HEK293 (cell line): Measurements from ENCODE around the gene LCN10.
A peak's percentile ranks its signal among the peaks of the same experiment; 100 is the strongest.

ENCODE experiments used
- CTCF ChIA-PET: fragments of 350-600 bp; formaldehyde crosslinking; extraction: SDS; loops from one replicate; lab custom pipeline; 2021; ENCODE audit warnings: antibody characterized with exemption; lab: Yijun Ruan, JAX
- POLR2A ChIA-PET: fragments of 300-600 bp; formaldehyde crosslinking; extraction: SDS; loops from one replicate; lab custom pipeline; 2020; ENCODE audit warnings: antibody characterized with exemption, inconsistent platforms; lab: Yijun Ruan, JAX
- H3K27ac ChIP-seq: fragments of 200-500 bp; sonication (Bioruptor generic); 2 replicates; pipeline ENCODE4 v1.5.1; 2014; ENCODE audit warnings: low read depth, low read length, control low read depth, inconsistent platforms; ENCODE audit errors: extremely low read depth
- H3K36me3 ChIP-seq, 2 experiments: fragments of 200-500 bp in 1 of 2; sonication (Bioruptor generic) in 1 of 2; 1 replicate in 1 of 2; 2 replicates in 1 of 2; pipeline ENCODE4 v1.5.1; 2014 to 2017; ENCODE audit warnings: inconsistent platforms in 2 of 2, low read length in 2 of 2; ENCODE audit not compliant: control insufficient read depth in 2 of 2, insufficient read depth in 1 of 2
- H3K4me1 ChIP-seq: fragments of 200-500 bp; sonication (Bioruptor generic); 2 replicates; pipeline ENCODE4 v1.5.1; 2014; ENCODE audit warnings: mild to moderate bottlenecking, low read length, inconsistent platforms; ENCODE audit not compliant: control insufficient read depth, insufficient read depth
- H3K4me3 ChIP-seq: 2 replicates; pipeline ENCODE4 v1.5.1; 2011; ENCODE audit warnings: low read depth, mild to moderate bottlenecking, control low read depth, low read length, moderate library complexity
- H3K9me3 ChIP-seq: fragments of 200-500 bp; sonication (Bioruptor generic); 2 replicates; pipeline ENCODE4 v1.5.1; 2014; ENCODE audit warnings: low read depth, low read length, inconsistent platforms; ENCODE audit not compliant: control insufficient read depth, insufficient read depth
- CTCF ChIP-seq: fragments of 450-650 bp; formaldehyde crosslinking; IDR thresholded peaks from 2 replicates; pipeline ENCODE4 v1.5.1; 2016; ENCODE audit warnings: missing biosample characterization, missing genetic modification characterization
- GLIS2 ChIP-seq: fragments of 450-650 bp; formaldehyde crosslinking; IDR thresholded peaks from 2 replicates; pipeline ENCODE4 v1.5.1; 2016; ENCODE audit warnings: missing biosample characterization, missing genetic modification characterization
- KLF1 ChIP-seq: fragments of 450-650 bp; formaldehyde crosslinking; IDR thresholded peaks from 2 replicates; pipeline ENCODE4 v1.5.1; 2016; ENCODE audit warnings: missing biosample characterization, missing genetic modification characterization
- KLF17 ChIP-seq: fragments of 450-650 bp; formaldehyde crosslinking; IDR thresholded peaks from 2 replicates; pipeline ENCODE4 v1.5.1; 2016; ENCODE audit warnings: missing biosample characterization, missing genetic modification characterization
- KLF7 ChIP-seq: fragments of 450-650 bp; formaldehyde crosslinking; IDR thresholded peaks from 2 replicates; pipeline ENCODE4 v1.5.1; 2016; ENCODE audit warnings: missing biosample characterization, missing genetic modification characterization, borderline replicate concordance
- PRDM10 ChIP-seq: fragments of 450-650 bp; formaldehyde crosslinking; IDR thresholded peaks from 2 replicates; pipeline ENCODE4 v1.5.1; 2016; ENCODE audit warnings: missing biosample characterization, missing genetic modification characterization
- ZBTB10 ChIP-seq: fragments of 450-650 bp; formaldehyde crosslinking; IDR thresholded peaks from 2 replicates; pipeline ENCODE4 v1.5.1; 2016; ENCODE audit warnings: missing biosample characterization, missing genetic modification characterization
- ZBTB26 ChIP-seq: fragments of 450-650 bp; formaldehyde crosslinking; optimal IDR thresholded peaks from 2 replicates; pipeline ENCODE3; 2016; ENCODE audit warnings: missing biosample characterization, mild to moderate bottlenecking, missing genetic modification characterization
- ZNF112 ChIP-seq: fragments of 450-650 bp; formaldehyde crosslinking; IDR thresholded peaks from 2 replicates; pipeline ENCODE4 v1.5.0; 2017; ENCODE audit warnings: missing biosample characterization, missing genetic modification characterization
- ZNF184 ChIP-seq: fragments of 450-650 bp; IDR thresholded peaks from 2 replicates; pipeline ENCODE4 v1.5.1; 2018; ENCODE audit warnings: missing biosample characterization, mild to moderate bottlenecking, missing genetic modification characterization
- ZNF214 ChIP-seq: fragments of 450-650 bp; formaldehyde crosslinking; IDR thresholded peaks from 2 replicates; pipeline ENCODE4 v1.5.1; 2017; ENCODE audit warnings: missing biosample characterization, mild to moderate bottlenecking, missing genetic modification characterization, borderline replicate concordance
- ZNF23 ChIP-seq: fragments of 450-650 bp; formaldehyde crosslinking; IDR thresholded peaks from 2 replicates; pipeline ENCODE4 v1.5.1; 2016; ENCODE audit warnings: missing biosample characterization, missing genetic modification characterization, borderline replicate concordance
- ZNF335 ChIP-seq: fragments of 450-650 bp; formaldehyde crosslinking; conservative IDR thresholded peaks from 2 replicates; pipeline ENCODE4 v1.5.1; 2016; ENCODE audit warnings: missing biosample characterization, missing genetic modification characterization
- ZNF37A ChIP-seq: fragments of 450-650 bp; IDR thresholded peaks from 2 replicates; pipeline ENCODE4 v1.5.1; 2018; ENCODE audit warnings: missing biosample characterization, missing genetic modification characterization
- ZNF398 ChIP-seq: fragments of 450-650 bp; formaldehyde crosslinking; IDR thresholded peaks from 2 replicates; pipeline ENCODE4 v1.5.1; 2017; ENCODE audit warnings: missing biosample characterization, missing genetic modification characterization
- ZNF416 ChIP-seq: fragments of 450-650 bp; formaldehyde crosslinking; IDR thresholded peaks from 2 replicates; pipeline ENCODE4 v1.5.1; 2016; ENCODE audit warnings: missing biosample characterization, missing genetic modification characterization
- ZNF510 ChIP-seq: fragments of 450-650 bp; formaldehyde crosslinking; IDR thresholded peaks from 2 replicates; pipeline ENCODE4 v1.5.1; 2018; ENCODE audit warnings: mild to moderate bottlenecking, missing genetic modification characterization, missing biosample characterization; ENCODE audit not compliant: insufficient replicate concordance
- ZNF530 ChIP-seq: fragments of 450-650 bp; formaldehyde crosslinking; IDR thresholded peaks from 2 replicates; pipeline ENCODE4 v1.5.1; 2016; ENCODE audit warnings: low read depth, missing biosample characterization, missing genetic modification characterization
- ZNF585B ChIP-seq: fragments of 450-650 bp; formaldehyde crosslinking; IDR thresholded peaks from 2 replicates; pipeline ENCODE4 v1.5.1; 2016; ENCODE audit warnings: missing biosample characterization, missing genetic modification characterization
- ZNF623 ChIP-seq: fragments of 450-650 bp; formaldehyde crosslinking; IDR thresholded peaks from 2 replicates; pipeline ENCODE4 v1.5.1; 2016; ENCODE audit warnings: missing biosample characterization, missing genetic modification characterization
- ZNF654 ChIP-seq: fragments of 450-650 bp; formaldehyde crosslinking; IDR thresholded peaks from 2 replicates; pipeline ENCODE4 v1.5.1; 2016; ENCODE audit warnings: low read depth, missing biosample characterization, missing genetic modification characterization
- ZSCAN16 ChIP-seq: fragments of 450-650 bp; formaldehyde crosslinking; IDR thresholded peaks from 2 replicates; pipeline ENCODE4 v1.5.1; 2016; ENCODE audit warnings: missing biosample characterization, missing genetic modification characterization

LCN10 gene

GRCh38 chr9:136694163-136694871 is 48.4 kb downstream of the LCN10 start (continued):
- TF ChIP-seq GLIS2 (peak; percentile 25; the same call in 1 of the 2 replicates), KLF1 (tag by site-specific recombination) (peak; percentile 99), ZBTB10 (0 out of 2 replicates have a peak, but pooled peaks have one; percentile 15), ZNF623 (no peak), KLF7 (0 out of 2 replicates have a peak, but pooled peaks have one; percentile 24), ZNF23 (tag by site-specific recombination) (no peak), ZBTB26 (tag by site-specific recombination) (peak; percentile 6), PRDM10 (tag by site-specific recombination) (peak; percentile 45), ZNF654 (peak; percentile 61), ZSCAN16 (tag by site-specific recombination) (no peak), ZNF398 (no peak), CTCF (peak; percentile 69)
- TF ChIP-seq, all 188 proteins: peak for 17

GRCh38 chr9:136693490-136694162 is 49.1 kb downstream of the LCN10 start:
- no peaks in the 10 kb centered on the region for H3K4me1 ChIP-seq
- H3K27ac ChIP-seq: no peak overlapping the region; the same call in 1 of the 2 replicates
- no peak for TF ChIP-seq ZNF585B
- TF ChIP-seq ZNF416 (tag by site-specific recombination): no peak
- TF ChIP-seq ZNF335: peak; percentile 90
- no peak for TF ChIP-seq ZNF214 (tag by site-specific recombination)
- TF ChIP-seq ZNF37A (tag by site-specific recombination): no peak
- TF ChIP-seq ZNF510: no peak
- peak; percentile 98 for TF ChIP-seq KLF17 (tag by site-specific recombination)
- no peak for TF ChIP-seq ZNF184 (tag by site-specific recombination)
- TF ChIP-seq ZNF112: no peak
- TF ChIP-seq ZNF530 (tag by site-specific recombination): no peak

More at GRCh38 chr9:136693490-136694162, 49.1 kb downstream of the LCN10 start:
- no peaks in the 10 kb centered on the region for H3K36me3 ChIP-seq
- POLR2A ChIA-PET: interaction anchor here (0.6 to 1.4 kb wide), 4 partner anchors 11 to 34 kb away, joined by 3 to 6 read pairs (median 4); no protein-coding TSS in a partner anchor
- H3K9me3 ChIP-seq: no peaks in the 10 kb centered on the region
- CTCF ChIA-PET: interaction anchor here (0.6 to 4.0 kb wide), 18 partner anchors 11 to 341 kb away, joined by 3 to 24 read pairs (median 4); partner anchors contain the start of gene LCNL1
- no peak overlapping the region for H3K4me3 ChIP-seq
